ENCODE results near the gene EME1.
"Not testable (repeated sequence)": the region's sequence is repeated elsewhere in the genome, so short reads cannot be mapped to it uniquely, and the experiment has no call there.

Gene EME1, protein sequence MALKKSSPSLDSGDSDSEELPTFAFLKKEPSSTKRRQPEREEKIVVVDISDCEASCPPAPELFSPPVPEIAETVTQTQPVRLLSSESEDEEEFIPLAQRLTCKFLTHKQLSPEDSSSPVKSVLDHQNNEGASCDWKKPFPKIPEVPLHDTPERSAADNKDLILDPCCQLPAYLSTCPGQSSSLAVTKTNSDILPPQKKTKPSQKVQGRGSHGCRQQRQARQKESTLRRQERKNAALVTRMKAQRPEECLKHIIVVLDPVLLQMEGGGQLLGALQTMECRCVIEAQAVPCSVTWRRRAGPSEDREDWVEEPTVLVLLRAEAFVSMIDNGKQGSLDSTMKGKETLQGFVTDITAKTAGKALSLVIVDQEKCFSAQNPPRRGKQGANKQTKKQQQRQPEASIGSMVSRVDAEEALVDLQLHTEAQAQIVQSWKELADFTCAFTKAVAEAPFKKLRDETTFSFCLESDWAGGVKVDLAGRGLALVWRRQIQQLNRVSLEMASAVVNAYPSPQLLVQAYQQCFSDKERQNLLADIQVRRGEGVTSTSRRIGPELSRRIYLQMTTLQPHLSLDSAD

DNA sequence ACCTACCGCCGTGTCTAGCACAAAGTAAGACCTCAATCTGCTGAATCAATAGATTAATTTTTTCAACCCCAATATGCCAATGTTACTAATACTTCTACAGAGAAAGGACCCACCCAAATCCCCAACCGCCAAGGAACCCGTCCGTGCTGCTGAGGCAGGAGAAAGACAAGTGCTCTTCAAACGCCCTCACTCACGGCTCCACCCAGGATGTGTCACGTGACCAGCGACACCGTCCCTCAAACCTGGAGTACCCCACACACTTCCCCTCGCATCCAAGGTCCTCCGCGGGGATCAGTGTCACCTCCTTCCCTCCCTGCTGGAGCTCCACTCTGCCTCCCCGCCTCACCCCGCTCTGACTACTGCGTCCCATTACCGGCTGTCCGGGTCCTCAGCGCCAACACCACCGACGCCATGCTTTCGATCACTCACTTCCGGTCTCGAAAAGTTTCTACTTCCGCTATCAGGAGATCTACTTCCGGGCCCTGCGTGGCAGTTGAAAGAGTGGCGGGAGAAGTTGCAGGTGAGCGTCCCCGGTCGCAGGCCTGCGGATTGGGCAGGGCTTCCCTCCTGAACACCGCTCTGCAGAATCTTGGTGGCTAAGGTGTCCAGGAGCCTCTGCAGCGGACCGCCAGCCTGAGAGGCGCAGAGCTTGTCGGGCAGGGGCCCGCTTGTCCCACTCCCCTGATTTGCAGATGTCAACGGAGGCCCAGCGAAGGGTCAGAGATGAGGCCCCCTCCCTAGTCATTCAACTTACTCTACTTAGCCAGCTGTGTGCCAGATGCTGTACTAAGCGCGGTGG, at the start of gene EME1, which contains the start of gene MRPL27:
Gene EME1 (plus strand): TSS at position 472 of the 799 bp plus-strand sequence. CDS start 1,980 bp downstream, outside the sequence.
Gene MRPL27 (minus strand): TSS at position 427 of the 799 bp plus-strand sequence. CDS start 14 bp downstream, at position 413.
- peak; percentile 79 for DNase-seq (ENCODE audit: low read depth)

DNA sequence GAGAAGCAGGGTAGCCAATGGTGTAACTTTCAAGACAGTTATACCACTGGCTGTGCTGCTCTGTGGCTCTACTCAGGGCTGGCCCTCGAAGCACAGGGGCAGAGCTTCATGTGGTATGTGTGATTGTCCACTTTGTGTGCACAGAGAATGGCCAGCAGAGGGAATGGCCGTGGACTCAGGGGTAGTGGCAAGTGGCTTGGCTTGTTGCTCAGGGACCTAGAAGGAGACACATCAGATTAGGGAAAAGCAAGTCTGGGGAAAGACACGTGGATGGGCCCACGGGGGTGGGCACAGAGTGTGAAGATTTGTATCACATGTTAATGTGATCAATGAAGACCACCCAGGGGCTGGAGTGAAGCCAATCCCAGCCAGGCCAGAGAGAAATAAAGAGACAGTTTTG, 47.1 kb upstream of the EME1 start:
- no peak for DNase-seq (ENCODE audit: low read depth)

DNA sequence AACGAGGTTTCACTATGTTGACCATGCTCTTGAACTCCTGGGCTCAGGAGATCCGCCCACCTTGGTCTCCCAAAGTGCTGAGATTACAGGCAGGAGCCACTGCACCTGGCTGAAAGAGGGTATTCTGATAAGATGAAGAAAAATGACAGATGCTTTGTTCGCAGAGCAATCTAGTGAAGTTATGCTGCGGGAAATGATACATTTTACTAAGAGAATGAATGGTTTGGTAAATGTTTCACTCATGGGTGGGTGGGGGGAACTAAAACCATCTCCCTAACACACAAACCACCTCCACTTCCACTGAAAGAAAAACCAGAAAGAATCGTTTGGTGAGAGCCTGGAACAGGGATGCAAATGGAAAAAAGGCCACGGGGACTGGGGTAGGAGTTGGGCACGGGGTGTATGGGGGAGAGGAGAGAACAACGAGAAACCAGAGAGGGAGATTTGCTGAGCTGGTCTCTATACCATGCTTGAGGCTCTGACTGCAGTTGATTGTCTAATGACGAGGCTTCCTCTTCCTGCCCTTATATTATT, 46.1 kb upstream of the EME1 start:
- no peak for DNase-seq (ENCODE audit: low read depth)

DNA sequence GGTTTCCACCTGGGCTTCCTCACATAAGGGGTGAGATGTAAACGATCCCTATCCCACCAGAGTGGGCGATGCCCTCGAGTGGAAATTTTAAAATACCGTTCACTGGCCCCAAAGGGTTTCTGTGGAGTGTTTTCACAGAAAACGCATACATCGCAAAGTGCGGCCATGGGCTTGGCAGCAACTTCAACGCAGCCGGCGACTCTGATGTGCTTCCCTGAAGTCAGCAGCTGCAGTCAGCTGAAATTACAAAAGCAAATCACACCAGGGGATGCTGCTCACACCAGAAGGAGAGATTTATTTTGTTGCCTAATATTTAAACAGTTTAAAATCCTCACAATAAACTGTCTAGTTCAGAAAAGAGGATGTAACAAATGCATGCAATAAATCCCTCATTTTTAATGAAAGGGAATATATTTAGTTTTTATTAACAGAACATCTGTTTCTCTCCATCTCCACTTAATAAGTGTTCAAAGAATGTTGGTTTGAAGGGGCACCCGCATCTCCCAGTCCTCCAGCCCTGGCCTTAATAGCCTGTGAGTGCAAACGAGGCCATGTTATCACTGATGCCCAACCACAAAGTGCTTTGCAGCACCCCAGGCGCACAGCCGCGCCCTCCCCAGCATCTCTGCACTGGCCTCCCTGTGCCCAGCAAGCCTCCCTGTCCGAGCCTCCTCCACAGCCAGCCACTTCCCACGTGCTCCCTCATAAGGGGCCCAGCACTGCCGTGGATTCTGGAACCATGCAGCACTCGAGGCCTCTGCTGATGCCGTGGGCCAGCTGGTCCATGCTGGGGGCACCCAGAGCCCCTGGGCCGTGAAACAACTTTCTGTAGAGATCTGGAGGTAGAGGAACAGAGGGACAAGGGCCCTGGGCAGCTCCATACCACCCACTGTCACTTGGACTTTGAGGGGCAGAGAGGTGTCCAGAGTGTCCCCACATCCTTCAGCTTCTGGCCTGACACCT, 44.4 kb upstream of the EME1 start:
- DNase-seq (ENCODE audit: low read depth): no peak

DNA sequence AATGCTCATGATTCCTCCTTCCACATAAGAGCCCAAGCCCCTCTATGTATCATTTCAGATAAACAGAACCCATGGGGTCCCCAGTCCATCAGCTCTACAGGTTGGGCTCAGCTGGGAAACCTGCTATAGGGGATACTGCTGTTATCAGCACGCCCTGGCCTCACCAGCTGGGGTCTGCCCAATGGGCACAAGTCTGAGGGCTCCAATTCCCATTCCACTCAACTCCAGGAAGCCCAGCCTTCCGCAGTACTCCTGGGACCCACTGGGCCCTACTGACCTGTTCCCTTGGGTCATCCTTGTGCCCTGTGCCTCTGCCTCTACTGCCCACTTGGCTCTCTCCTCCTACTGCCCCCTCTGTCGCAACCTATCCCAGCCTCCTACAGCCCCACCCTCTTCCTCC, 43.3 kb upstream of the EME1 start:
- no peak for DNase-seq (ENCODE audit: low read depth)

DNA sequence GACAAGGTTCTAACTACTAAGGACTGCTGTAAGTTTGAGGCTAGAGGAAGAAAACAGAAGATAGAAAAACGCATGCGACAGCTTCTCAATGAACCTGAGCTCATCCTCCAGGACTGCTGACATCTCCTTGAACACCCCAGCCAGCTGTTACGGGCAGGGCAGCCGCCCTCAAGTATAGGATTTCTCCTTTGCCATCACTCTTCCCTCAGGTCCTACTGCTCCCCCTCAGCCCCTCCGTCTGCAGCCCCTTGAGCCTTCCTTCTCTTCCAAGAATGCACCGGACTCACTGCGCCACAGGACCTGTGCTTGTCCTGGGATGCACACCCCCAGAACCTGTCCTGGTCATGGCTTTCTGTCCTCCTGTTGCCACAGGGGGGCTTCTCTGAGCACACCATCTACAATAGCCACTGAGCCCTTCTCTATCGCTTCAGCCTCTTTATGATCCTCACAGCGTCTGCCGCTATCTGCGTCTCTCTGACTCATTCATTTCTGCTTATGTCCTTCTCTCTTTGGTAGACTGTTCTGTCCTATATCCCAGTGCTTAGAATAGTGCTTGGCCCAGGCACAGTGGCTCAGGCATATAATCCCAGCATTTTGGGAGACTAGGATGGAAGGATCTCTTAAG, 42.8 kb upstream of the EME1 start:
- DNase-seq (ENCODE audit: low read depth): no peak

DNA sequence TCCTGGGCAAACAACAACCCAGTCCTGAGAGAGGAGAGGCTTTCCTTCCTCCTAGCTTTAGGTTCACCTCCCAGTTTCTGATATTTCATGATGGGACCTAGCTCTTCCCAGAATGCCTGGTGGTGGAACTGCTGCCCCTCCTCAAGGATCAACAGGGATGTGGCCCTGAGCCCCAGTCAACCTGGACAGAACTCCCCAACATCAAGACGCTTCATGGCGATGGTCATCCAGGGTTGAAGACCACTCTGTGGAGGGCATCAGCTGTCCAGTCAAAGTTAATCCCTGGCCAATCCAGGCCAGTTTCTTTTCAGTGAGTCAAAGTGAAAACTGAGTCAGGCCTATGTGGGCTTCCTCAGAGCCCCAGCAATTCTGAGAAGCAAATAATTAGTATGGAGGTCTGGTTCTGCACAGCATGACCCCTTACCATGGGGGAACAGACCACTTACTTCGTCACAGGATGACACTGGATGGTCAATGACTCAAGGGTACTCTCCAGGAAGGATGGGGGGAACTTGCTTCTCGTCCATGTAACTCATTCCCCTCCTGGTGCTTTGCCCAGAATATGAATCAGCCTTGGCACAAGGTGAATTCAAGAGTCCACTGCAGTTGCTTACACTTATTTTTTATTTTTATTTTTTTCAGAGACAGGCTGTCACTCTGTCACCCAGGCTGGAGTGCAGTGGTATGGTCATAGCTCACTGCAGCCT, 41.8 kb upstream of the EME1 start:
- DNase-seq (ENCODE audit: low read depth): no peak

DNA sequence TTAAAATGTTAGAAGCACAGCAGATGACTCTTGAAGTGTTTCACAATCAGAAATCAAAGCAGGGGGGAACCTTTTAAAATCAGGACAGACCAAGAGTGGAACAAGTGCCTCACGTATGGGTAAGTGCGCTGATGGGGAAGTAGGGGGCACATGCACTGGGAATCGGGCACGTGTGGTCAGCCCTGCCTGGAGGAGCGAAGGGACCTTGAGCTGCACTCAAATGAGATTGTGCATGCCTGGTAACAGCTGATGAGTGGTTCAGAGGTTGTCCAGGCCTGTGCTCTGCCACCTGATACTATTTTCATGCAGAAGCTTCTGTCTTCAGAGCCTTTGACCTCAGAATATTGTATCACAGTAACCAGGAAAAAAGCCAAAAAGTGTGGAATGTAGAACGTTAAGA, 40.8 kb upstream of the EME1 start:
- no peak for DNase-seq (ENCODE audit: low read depth)

DNA sequence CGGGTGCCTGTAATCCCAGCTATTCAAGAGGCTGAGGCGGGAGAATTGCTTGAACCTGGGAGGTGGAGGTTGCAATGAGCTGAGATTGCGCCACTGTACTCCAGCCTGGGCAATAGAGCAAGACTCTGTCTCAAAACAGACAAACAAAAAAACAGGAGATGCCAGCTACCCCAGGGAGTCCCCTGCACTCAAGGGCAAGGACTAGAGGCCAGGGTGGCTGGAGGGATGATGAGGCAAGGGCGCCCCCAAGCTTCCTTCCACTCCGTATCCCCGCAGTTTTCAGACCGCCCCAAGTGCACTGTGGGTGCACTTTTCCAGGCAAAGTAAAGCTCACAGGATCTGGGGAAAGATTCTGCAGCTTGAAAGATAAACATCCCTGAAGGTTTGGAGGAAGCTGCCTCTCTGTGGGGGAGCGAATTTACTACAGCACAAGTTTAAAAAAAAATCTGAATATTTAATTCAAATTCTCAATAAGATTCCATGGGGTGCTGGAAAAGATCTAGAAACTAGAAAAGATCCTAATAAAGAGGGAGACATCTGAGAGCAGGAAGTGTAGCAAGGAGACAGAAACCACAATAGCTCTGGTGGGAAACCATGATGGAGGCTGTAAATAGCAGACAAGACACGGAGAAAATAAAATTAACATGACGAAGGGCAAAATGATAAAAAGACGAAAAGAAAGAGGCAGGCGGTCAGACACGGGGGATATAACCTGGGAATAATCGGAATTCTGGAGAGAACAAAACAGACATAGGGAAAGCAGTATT, 39.6 kb upstream of the EME1 start:
- DNase-seq (ENCODE audit: low read depth): not testable (repeated sequence)

DNA sequence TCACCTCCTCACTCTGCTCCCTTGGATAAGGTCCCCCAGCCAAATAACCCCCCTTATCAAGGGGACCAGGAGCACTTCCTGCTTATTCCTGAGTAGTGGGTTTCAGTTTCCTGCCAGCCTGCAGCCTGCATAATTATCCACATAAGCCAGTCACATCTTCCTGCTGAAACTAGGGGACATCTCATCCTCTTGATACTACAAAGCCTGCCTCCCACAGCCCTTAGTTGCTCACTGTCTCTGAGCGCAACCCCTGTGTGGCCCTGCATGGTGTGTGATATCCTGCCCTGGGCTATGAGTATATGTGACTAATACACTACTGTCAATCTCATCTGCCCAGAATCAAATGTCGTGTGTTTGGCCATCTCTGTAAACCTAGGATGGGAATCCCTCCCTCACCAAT, 35.1 kb upstream of the EME1 start:
- DNase-seq (ENCODE audit: low read depth): no peak

DNA sequence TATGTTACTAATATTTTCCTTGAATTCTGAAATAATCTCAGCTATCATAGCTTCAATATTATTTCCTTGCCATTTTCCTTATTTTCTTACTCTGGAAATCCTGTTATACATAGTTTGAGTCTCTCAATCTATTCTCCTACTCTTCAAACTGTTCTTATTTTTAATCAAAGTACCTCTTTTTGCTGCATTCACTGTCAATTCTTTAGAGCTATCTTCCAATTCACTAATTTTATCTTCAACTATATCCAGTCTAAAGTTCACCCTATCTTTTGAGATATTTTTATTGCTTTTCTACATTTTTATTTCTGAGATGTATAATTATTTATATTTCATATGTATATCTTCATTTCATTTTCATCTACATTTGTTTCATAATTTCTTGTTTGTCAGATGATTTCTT, 34.4 kb upstream of the EME1 start:
- DNase-seq (ENCODE audit: low read depth): no peak

DNA sequence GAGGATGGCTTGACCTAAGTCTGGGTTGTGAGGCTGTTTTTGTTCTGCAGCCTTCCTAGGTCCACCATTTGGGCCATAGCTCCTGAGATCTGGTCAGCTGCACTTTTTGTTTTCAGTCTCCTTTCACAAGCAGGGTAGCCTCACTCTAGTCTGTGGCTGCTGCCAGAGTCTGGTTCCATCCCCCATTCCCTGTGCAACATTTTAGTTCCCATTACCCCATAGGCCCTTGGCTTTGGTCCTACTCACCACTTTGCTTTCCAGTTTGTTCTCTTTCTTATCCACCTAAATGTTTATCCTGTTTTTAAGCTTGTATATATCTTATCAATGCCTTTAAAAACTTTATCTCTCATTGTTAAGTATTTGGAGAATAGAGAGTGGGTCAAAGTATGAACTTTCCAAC, 33.6 kb upstream of the EME1 start:
- DNase-seq (ENCODE audit: low read depth): no peak

DNA sequence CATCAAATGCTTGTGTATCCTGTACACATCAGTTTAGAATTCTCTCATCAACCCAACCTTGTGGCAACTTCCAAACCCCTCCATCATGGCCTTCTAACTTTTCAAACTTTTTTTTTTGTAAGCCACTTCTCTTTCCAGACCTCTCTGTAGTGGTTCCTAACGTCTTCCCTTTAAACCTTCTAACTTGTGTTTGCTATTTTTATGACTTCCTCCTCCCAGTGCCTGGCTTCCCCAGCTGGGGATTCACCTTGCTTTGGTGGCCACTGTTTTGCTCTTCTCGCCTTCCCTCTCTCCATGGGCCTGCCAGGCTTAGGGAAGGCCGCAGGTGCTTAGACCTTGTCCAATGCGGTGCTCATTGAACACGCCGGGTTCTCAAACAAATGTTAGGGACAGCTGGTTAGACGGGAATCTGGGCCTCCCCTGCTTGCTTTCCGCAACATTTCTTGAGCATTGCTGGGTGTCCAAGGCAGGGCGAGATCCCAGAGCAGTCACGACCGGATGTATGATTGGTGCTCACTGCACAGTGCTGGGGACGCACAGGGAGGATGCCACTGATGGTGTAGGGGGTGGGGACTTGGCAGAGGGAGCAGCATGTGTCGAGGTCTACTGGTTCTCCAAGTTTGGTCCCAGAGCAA, 28.2 kb upstream of the EME1 start:
- DNase-seq (ENCODE audit: low read depth): no peak

DNA sequence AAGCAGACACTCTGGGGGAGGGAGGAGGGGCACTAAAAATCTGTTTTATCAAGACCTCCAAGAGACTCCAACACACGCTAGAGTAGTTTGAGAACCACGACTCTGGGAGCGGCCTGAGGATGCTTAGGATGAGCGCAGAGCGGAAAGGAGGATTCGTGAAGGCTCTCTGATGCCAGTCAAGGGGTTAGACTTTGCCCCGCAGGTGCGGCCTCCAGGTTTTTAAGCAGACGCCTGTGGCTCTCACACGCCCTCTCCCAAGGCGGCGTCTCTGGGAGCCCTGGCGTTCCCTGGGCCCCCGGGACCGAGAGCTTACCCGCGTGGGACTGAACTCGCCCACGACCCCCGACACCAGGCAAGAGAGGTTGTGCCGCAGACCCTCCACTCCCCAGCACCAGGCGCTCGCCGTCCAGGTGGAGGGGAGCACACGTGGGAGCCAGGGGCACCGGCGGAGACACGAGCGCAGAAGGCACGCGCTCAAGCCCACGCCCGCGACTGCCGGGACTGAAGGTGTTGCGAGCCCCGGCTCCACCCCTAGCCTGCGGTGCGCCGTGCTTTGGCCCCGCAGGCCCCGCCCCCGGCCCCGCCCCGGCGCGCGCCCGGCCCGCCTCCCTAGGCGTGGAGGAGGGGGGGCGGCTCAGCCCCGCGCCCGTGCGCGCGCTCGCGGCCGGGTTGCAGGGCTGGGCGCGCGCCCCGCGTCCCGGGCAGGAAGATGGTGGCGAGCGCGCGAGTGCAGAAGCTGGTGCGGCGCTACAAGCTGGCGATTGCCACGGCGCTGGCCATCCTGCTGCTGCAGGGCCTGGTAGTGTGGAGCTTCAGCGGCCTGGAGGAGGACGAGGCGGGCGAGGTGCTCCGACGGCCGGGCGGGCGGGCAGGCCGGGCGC, 27.4 kb upstream of the EME1 start, which contains the start of gene XYLT2:
Gene XYLT2 (plus strand): TSS at position 695 of the 881 bp plus-strand sequence. CDS start 15 bp downstream, at position 710.
- peak; percentile 92 for DNase-seq (ENCODE audit: low read depth)

DNA sequence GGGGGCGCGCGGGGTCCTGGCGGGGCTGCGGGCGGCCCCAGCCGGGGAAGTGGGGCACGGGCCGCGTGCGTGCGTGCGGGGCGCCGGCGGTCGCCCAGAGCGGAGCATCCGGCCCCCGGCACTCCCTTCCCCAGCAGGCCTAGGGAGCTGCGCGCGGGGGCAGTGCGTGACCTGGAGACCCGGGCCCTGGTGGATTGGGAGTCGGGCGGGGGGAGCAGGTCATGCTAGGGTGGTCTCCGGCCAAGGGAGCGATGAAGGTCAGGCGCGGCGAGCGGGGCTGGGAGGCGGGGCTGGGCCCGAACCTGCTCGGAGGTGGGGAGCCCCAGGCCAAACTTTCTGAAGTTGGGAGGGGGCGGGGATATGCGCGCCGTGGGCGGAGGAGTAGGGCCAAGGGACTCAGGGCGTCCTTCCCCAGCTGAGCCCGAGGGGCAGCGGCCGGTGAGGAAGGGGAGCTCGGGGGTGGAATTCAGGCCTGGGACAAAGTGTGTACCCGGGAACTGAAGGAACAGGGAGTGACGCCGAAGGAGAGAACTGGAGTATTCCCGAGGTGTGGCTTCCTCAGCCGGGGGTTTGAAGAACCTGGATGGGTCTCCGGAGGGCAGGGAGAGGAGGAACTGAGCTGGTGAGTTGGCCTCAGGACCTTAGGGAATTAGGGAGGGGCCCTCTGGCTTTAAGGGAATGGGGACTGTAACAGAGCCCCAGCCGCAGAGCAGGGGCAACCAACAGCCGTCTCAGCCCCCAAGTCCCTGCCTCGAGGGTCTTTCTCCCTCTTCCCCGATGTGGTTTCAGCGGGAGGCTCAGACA, 26.5 kb upstream of the EME1 start:
- DNase-seq (ENCODE audit: low read depth): peak; percentile 29

DNA sequence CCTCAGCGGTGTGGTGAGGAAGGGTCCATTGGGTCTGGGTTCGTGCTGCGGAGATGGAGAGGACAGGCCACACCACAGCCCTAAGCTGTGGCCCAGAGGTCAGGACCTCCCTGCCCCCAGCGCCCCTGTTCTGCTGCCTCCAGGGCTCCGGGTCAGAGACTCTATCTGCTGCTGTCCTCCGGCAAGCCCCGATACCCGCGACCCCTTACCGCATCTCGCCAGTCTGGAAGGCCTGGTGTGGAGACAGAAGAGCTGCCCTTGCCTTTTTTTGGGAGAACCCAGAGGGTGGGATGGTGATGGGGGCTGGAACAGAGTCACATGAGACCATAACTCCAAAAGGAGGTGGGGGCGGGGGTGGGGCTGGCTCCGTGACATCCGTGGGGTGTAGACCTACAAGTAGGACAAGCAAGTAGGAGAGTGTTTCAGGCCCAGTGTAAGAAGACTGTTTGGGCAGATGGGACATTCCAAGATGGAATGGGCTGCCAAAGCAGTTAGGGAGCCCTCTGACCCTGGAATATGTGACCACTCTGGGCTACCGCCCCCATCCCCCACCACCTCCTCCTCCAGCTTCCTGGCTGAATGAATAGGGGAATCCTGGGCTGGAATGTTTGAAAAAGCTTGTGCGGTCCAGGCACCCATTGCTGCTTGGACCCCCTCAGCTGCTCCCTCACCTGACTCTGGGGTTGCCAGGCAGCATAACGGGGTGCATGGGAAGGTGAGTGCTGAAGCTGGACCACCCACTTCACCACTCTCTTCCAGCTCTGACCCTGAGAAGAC, 25.7 kb upstream of the EME1 start:
- no peak for DNase-seq (ENCODE audit: low read depth)

All from stimulated activated CD4-positive, alpha-beta T cell treated with anti-CD3 and anti-CD28 coated beads, Interleukin-2, amount 100 ng/mL, for 4 hours (primary cell).